Heart right ventricle (tissue), 16 donors: ENCODE data around the gene ZNF469. TPM values are rescaled to one million over a fixed set of nuclear protein-coding genes. Genes with fewer than 3 reads are reported as not detected.

Experiments used
- ATAC-seq, 8 donors: fragments of 200-7000 bp; cut with Tn5 transposase; one replicate each; pipeline ENCODE4 v1.9.1; 2020; ENCODE audit warnings: mild to moderate bottlenecking in 8 of 8, moderate library complexity in 8 of 8, moderate number of reproducible peaks in 1 of 8
- DNase-seq, 2 donors: peaks; one replicate each; pipeline ENCODE4 v3.0.0-alpha.2; 2020
- H3K27ac ChIP-seq, 10 donors: fragments of 200-600 bp; sonication (generic) in 2 of 10; one replicate each; pipeline versions ENCODE4 v1.5.0 to v1.8.0; 2020 to 2022; ENCODE audit warnings: mild to moderate bottlenecking in 3 of 10
- H3K27me3 ChIP-seq, 7 donors: fragments of 200-600 bp; one replicate each; pipeline ENCODE4 v1.8.0; 2021 to 2022; ENCODE audit warnings: mild to moderate bottlenecking in 2 of 7
- H3K36me3 ChIP-seq, 9 donors: fragments of 200-600 bp; sonication (generic) in 1 of 9; one replicate each; pipeline versions ENCODE4 v1.5.0 to v1.8.0; 2020 to 2022; ENCODE audit warnings: mild to moderate bottlenecking in 2 of 9
- H3K4me1 ChIP-seq, 9 donors: fragments of 200-600 bp; sonication (generic) in 1 of 9; one replicate each; pipeline versions ENCODE4 v1.5.0 to v1.8.0; 2020 to 2022; ENCODE audit warnings: mild to moderate bottlenecking in 4 of 9
- H3K4me3 ChIP-seq, 10 donors: fragments of 200-600 bp; sonication (generic) in 2 of 10; one replicate each; pipeline versions ENCODE4 v1.5.0 to v1.8.0; 2020 to 2022; ENCODE audit warnings: mild to moderate bottlenecking in 7 of 10, moderate library complexity in 2 of 10
- H3K9me3 ChIP-seq, 11 donors: fragments of 200-600 bp in 10 of 11; sonication (generic) in 2 of 11; one replicate each; pipeline versions ENCODE4 v1.5.0 to v1.8.0; 2013 to 2022; ENCODE audit warnings: mild to moderate bottlenecking in 2 of 11, control low read depth in 1 of 11, moderate library complexity in 1 of 11
- WGBS, 2 donors: extraction: QIAGEN DNeasy Blood & Tissue Kit; methylation state at CpG; one replicate each; pipeline ENCODE4 v1.1.7; 2013; ENCODE audit warnings: inconsistent platforms in 1 of 2; 5-methylcytosine and 5-hydroxymethylcytosine counted together
- intact Hi-C, 10 donors: fragments of 100-400 bp; cut with DNase I; formaldehyde crosslinking; loops; one replicate each; pipeline versions ENCODE4 v1.11.1 to v1.14.2; 2022
- polyA plus RNA-seq, 2 donors: library from polyadenylated mRNA; stranded (reverse); fragments of 200-250 nt; gene quantifications; one replicate each; pipeline ENCODE4 v1.2.3, GENCODE V29; 2013
- total RNA-seq, 10 donors: library from RNA; stranded (reverse); fragmentation: NEBNext Ultra II Directional in 3 of 10; extraction: Animal tissue kit (Norgen Biotek cat#: 25700) in 3 of 10; gene quantifications; one replicate each; pipeline versions ENCODE4 v1.2.1 to v1.2.4, GENCODE V29; 2021 to 2023
- TF ChIP-seq, protein P1 (sequence below), 9 donors: fragments of 200-600 bp; sonication (generic) in 2 of 9; IDR thresholded peaks; one replicate each; pipeline versions ENCODE4 v1.5.0 to v1.8.0; 2021 to 2022; ENCODE audit warnings: antibody characterized with exemption in 9 of 9, mild to moderate bottlenecking in 5 of 9, moderate library complexity in 1 of 9
- donor health status: Arrhythmogenic right ventricular cardiomyopathy.
- donor health status: ischemic (EF 13 %, LVEDD 7.1; RV severe dilation, severe dysfunction).
- donor health status: healthy with polysubstance abuse.
- donor health status: DM: no; HTN: yes; CAD: no.
- donor health status: DM: no; HTN: no; CAD: no.
- donor health status: ischemic (EF 25% LVEDD 6.9; RV normal size, moderate dysfunction).
- donor health status: ischemic (EF 25% LVEDD 5.7; RV mildly dilated, moderate dysfunction).
- donor health status: healthy.
- donor health status: DM: yes; HTN: yes; CAD: no.
- donor health status: Ischemic cardiomyopathy.
- donor health status: ischemic (EF 35%, LVEDD 5.7; RV mildly dilated, moderate dysfunction).
- donor health status: nonischemic (EF 11% LVEDD 7.7; RV severe dilation, severe dysfunction).
- donor health status: DM: yes; HTN: yes; CAD: no.
- donor health status: PGD.
- donor health status: ischemic (EF 29% LVEDD 5.4; RV normal size, mild dysfunction).
- donor health status: nonischemic (EF 23%, LVEDD 6.1; RV moderate dilation, normal function).

The ZNF469 gene
- total and polyA plus RNA-seq, 12 donors = 0.23 to 1.7 (median 1.00) TPM

DNA sequence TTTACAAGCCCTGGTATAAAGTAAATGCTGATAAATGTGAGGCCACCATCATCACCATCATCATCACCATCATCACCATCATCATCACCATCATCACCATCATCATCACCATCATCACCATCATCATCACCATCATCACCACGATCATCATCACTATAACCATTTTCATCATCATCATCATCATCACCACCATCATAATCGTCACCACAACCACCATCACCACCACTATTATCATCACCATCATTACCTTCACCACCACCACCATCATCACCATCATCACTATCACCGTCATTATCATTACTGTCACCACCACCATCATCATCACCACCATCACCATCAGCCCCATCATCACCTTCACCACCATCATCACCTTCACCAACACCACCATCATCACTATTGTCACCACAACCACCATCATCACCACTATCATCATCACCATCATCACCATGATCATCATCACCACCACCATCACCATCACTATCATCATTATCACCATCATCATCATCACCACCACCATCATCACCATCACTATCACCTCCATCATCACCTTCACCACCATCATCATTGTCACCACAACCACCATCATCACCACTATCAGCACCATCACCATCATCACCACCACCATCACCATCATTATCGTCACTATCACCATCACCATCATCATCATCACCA lies 16.6 kb upstream of the ZNF469 start:
- intact Hi-C loops = no loop called here
- DNase-seq (no peak), ATAC-seq (no peak)
- Histone ChIP-seq H3K27ac (no peak overlapping the region), H3K9me3 (peaks cover 0 to 21% (median 7%) of the 10 kb centered on the region in 11 donors), H3K4me3 (no peak overlapping the region), H3K4me1 (no peaks in the 10 kb centered on the region), H3K36me3 (no peaks in the 10 kb centered on the region), H3K27me3 (peaks cover 0 to 16% (median 5%) of the 10 kb centered on the region in 7 donors)
- WGBS, 2 donors = 69 to 82% methylated on average over 4 of the region's 4 CpGs
- TF ChIP-seq, protein P1, sequence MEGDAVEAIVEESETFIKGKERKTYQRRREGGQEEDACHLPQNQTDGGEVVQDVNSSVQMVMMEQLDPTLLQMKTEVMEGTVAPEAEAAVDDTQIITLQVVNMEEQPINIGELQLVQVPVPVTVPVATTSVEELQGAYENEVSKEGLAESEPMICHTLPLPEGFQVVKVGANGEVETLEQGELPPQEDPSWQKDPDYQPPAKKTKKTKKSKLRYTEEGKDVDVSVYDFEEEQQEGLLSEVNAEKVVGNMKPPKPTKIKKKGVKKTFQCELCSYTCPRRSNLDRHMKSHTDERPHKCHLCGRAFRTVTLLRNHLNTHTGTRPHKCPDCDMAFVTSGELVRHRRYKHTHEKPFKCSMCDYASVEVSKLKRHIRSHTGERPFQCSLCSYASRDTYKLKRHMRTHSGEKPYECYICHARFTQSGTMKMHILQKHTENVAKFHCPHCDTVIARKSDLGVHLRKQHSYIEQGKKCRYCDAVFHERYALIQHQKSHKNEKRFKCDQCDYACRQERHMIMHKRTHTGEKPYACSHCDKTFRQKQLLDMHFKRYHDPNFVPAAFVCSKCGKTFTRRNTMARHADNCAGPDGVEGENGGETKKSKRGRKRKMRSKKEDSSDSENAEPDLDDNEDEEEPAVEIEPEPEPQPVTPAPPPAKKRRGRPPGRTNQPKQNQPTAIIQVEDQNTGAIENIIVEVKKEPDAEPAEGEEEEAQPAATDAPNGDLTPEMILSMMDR (IDR thresholded peaks at IDR 0.05) = no peak

DNA sequence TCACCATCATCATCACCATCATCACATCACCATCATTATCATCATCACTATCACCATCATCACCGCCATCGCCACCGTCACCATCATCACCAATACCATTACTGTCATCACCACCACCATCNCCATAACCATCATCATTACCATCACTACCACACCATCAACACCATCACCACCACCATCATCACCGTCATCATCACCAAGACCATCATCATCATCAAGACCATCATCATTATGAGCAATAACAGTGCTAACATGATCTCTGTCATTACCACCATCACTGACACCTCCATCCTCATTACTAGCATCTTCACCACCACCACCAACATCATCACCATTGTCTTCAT lies 16.1 kb upstream of the ZNF469 start:
- no peak overlapping the region for H3K4me3 ChIP-seq
- peaks cover 0 to 20% (median 7%) of the 10 kb centered on the region in 11 donors for H3K9me3 ChIP-seq
- H3K27me3 ChIP-seq = peaks cover 0 to 15% (median 5%) of the 10 kb centered on the region in 7 donors
- H3K36me3 ChIP-seq = no peaks in the 10 kb centered on the region
- no peak overlapping the region for H3K27ac ChIP-seq
- 98 to 99% methylated on average over 4 of the region's 4 CpGs for WGBS, 2 donors
- ATAC-seq (no peak), DNase-seq (no peak)
- intact Hi-C loops = no loop called here
- H3K4me1 ChIP-seq = no peaks in the 10 kb centered on the region
- TF ChIP-seq, protein P1 (IDR thresholded peaks at IDR 0.05) = no peak

DNA sequence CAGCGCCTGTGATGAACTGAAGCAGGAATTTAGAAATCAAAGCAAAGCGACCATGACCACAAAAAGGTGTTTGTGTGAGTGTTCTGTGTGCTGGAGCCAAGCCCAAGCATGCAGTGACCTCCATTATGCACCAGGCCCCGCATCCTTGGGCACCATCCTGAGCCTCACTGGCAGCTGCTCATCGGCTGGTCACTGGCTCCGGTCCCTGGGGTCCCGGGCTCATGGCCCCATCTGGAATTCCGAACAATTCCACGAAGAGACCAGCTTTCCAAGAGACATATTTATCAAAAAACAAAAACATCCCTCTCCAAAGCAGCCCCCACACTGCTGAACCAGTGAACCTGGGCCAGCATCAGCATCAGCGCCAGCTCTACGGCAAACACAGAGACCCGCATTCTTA lies 15.2 kb upstream of the ZNF469 start:
- Histone ChIP-seq H3K4me3 (no peak overlapping the region), H3K4me1 (no peaks in the 10 kb centered on the region), H3K27ac (no peak overlapping the region), H3K27me3 (peaks cover 0 to 15% (median 5%) of the 10 kb centered on the region in 7 donors), H3K36me3 (no peaks in the 10 kb centered on the region), H3K9me3 (peaks cover 0 to 11% (median 3%) of the 10 kb centered on the region in 11 donors)
- DNase-seq = no peak
- WGBS, 2 donors = 82 to 85% methylated on average over 11 of the region's 11 CpGs
- no peak for ATAC-seq
- TF ChIP-seq, protein P1 (IDR thresholded peaks at IDR 0.05) = no peak
- intact Hi-C loops = no loop called here

DNA sequence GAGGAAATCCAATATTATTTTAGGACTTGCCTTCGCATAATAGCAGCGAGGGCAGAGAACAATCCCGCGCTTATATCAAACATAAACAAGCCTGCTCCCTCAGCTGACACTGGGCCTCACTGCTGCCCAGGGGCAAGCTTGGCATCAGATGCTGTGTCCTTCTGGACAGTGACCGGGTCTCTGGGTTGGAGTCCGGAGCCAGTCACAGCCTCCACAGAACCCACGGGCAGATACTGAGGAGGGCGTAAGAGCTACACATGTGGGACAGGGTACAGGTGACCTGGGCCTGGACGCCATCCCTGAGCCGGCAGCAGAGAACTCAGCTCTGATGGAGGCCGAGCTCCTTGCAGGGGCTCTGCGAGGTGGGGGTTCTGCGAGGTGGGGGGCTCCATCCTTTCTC lies 14.7 kb upstream of the ZNF469 start:
- Histone ChIP-seq H3K36me3 (no peaks in the 10 kb centered on the region), H3K27me3 (peaks cover 0 to 15% (median 5%) of the 10 kb centered on the region in 7 donors), H3K9me3 (peaks cover 0 to 8% (median 0%) of the 10 kb centered on the region in 11 donors), H3K4me3 (no peak overlapping the region), H3K4me1 (no peaks in the 10 kb centered on the region), H3K27ac (no peak overlapping the region)
- TF ChIP-seq, protein P1 (IDR thresholded peaks at IDR 0.05) = no peak
- ATAC-seq (no peak), DNase-seq (no peak)
- 78 to 84% methylated on average over 13 of the region's 13 CpGs for WGBS, 2 donors
- intact Hi-C loops = no loop called here
